ENCODE measurements around the gene ARHGAP26.
"Not testable (repeated sequence)": the region's sequence is repeated elsewhere in the genome, so short reads cannot be mapped to it uniquely, and the experiment has no call there.

Gene ARHGAP26

GRCh38 chr5:142990073-142990472 lies 219.9 kb downstream of the ARHGAP26 start:
- DNase-seq (ENCODE audit: low read depth): not testable (repeated sequence)

- no peak for DNase-seq (ENCODE audit: low read depth)
These were observed 224.0 kb downstream of the ARHGAP26 start for GRCh38 chr5:142994218-142994617.

- not testable (repeated sequence) for DNase-seq (ENCODE audit: low read depth)
These were observed 225.4 kb downstream of the ARHGAP26 start for GRCh38 chr5:142995621-142996020.

DNA sequence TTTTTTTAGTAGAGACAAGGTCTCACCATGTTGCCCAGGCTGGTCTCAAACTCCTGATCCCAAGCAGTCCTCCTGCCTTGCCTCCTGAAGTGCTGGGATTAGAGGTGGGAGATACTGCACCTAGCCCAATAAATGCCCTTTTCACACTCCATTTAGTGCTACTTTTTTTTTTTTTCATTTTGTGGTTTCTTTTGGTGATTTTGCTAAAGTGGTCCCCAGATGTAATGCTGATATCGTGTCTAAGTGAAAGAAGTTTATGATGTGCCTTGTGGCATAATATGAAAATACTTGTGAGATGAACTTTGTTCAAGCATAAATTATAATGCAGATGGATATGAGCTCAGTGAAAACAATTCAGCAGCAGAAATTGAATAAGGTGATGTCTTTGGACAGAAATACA lies 227.4 kb downstream of the ARHGAP26 start:
- no peak for DNase-seq (ENCODE audit: low read depth)

- no peak for DNase-seq (ENCODE audit: low read depth)
These were observed 228.3 kb downstream of the ARHGAP26 start for GRCh38 chr5:142998316-142999020.

GRCh38 chr5:143000551-143000950 lies 230.4 kb downstream of the ARHGAP26 start:
- not testable (repeated sequence) for DNase-seq (ENCODE audit: low read depth)

DNA sequence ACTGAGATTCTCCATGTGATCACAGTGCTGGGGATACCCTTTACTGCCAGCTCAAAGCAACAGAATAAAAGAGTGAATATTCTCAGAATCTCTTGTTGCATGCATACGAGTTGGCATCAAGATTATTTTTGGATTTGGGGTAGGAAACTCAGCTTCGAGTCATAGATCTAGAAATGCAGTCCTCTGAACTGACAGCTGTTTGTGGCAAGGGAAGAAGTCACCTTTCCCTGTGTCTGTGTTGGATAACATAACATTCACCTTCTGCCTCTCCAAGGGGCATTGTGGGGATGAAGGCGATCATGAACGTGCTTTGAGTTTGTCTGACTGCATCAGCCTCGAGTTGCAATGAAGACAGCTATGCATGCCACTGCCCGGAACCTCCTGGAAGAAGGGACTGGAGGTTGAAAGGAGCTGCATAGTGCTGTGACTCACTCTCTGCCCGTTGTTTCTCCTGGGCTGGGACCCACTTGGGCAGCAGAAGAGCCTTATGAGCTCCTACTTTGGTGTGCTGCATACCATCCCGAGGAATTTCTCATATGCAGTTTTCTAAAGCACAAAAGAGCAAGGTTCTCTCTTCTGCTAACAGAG lies 231.7 kb downstream of the ARHGAP26 start:
- no peak for DNase-seq (ENCODE audit: low read depth)

DNA sequence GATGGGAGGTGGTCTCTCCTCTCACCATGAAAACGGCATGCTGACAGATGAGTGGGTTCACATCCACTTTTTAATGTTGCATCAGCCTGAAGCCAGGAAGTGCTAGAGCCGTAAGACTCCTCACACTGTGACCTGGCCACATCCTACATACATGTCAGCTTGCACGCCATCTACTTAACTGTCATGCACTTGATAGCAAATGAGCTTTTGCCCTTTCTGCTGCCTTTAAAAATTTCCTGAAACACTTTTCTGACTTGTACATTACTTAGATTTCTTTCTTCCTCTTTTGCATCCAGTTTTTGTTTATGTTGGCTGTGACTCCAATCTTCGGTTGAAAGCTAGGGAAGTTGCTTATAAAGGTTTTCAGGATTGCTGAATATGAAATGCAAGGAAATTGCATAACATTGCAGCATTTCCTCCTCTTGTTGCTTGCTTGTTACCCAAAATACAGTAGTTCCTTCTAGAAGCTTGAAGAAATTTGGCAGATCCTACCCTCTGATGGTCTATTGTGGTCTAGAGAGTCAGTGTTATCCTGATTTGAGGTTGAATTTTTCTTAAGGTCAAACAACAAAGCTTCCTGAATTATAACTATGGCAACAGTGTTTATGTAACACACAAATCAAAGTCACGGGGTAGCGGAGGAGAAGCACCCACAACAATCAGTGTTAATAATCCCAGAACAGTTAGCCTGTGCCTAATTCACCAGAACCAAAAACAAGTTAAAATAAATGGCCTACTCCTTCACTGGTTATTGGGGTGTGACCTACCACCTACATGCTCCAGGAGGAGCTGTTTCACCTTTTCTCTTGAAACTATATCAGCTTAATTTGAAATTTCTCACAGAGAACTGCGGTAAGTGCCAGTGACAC lies 232.5 kb downstream of the ARHGAP26 start:
- peak; percentile 40 for DNase-seq (ENCODE audit: low read depth)

DNA sequence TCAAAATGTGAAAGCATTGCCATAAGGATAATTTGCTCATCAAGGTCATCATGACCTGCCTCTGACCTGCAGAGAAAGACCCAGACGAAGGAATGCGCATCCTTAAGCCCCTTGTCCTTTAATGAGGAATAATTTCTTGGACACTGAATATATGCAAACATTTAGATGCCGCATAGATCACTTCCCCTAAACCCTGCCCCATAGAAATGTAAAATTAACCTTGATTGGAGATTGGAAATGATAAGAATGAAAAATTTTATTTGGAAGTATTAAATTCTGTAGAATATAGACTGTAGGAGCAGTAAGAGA lies 233.1 kb downstream of the ARHGAP26 start:
- no peak for DNase-seq (ENCODE audit: low read depth)

- no peak for DNase-seq (ENCODE audit: low read depth)
These were observed 234.4 kb downstream of the ARHGAP26 start for GRCh38 chr5:143004361-143005145.

GRCh38 chr5:143006501-143006900 lies 236.3 kb downstream of the ARHGAP26 start:
- DNase-seq (ENCODE audit: low read depth): no peak

DNA sequence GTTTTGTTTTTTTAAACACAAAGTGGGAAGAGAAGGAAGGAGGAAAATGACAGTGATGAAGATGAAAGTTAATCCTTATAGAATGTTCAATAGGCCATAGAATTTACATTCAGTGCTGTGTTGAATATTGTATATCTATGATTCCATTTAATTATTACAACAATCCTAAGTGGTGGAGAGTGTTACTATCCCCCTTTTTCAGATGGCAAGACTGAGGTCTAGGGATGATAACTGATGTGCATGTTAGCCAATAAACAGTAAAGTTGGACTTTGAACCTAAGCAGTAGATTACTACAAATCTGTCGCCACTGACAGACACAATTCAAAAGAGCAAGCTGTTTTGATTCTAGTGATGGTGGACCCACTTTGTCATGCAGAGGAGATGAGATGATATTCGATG lies 237.9 kb downstream of the ARHGAP26 start:
- DNase-seq (ENCODE audit: low read depth): no peak

DNA sequence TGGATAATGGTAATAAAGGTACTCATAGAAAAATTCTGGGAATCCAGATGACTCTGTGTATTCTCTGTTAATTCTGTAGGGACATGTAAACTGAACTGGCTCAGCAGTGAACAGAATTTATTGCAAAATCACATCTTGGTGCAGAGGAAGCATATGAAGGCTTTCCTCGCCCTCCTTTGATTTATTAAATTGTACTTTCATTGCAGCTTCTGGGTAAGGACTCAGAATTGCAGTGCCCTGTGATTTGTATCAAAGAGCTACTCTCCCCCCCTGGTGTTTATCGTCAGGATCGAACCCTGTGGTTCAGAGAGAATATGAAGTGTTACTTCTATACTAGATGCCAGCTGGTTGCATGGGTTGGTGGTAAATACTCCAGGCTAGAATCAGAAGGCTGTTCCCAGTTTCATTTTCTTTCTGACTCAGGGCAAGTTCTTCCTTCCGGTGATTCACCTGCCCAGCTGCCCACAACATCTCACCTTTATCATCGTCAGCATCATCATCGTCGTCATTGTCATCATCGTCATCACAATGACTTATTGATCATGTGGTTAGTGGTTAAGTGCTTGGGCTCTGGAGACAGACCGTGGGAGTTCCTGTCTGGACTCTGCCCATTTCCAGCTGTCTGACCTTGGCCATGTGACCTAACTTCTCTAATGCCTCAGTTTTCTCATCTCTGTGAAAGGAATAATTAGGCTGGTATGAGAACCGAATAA lies 238.8 kb downstream of the ARHGAP26 start:
- DNase-seq (ENCODE audit: low read depth): peak; percentile 63

DNA sequence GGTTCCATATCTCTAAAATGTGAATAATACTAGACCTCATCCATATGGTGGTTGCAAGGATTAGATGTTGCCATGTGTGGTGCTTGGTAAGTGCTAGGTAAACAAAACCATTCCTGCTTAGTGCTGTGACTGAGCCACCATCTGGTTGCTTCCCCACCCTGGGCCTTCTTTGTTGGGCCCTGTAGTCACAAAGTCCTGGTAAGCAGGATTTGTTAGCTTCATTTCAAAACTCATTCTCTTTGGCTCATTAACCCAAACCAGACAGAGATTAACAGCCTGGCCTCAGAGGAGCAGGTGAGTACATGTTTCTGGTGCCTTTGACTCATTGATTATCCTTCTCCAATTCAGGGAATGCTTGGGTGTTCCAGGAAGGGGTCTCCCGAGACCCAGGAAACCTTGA lies 240.2 kb downstream of the ARHGAP26 start:
- DNase-seq (ENCODE audit: low read depth): no peak

DNA sequence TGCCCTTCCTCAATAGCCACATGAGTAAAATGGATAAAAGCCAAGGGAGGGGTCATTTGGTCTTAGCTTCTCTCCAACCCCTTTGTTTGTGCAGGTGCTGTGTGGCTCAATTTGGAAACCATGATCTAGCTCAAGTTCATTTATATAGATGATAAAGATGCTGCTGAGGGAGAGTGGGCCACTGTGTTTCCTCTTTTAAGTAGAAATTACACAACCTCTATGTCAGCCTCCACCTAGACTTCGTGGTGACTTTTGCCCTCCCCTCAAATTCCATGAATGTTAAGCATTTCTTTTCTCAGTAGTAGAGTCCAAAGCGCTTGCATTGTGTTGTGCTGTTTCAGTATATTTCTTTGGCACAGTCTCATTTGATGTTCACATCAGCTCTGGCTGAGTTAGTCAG lies 241.4 kb downstream of the ARHGAP26 start:
- DNase-seq (ENCODE audit: low read depth): no peak

- DNase-seq (ENCODE audit: low read depth): no peak
These were observed 243.2 kb downstream of the ARHGAP26 start for GRCh38 chr5:143013176-143013891.

DNA sequence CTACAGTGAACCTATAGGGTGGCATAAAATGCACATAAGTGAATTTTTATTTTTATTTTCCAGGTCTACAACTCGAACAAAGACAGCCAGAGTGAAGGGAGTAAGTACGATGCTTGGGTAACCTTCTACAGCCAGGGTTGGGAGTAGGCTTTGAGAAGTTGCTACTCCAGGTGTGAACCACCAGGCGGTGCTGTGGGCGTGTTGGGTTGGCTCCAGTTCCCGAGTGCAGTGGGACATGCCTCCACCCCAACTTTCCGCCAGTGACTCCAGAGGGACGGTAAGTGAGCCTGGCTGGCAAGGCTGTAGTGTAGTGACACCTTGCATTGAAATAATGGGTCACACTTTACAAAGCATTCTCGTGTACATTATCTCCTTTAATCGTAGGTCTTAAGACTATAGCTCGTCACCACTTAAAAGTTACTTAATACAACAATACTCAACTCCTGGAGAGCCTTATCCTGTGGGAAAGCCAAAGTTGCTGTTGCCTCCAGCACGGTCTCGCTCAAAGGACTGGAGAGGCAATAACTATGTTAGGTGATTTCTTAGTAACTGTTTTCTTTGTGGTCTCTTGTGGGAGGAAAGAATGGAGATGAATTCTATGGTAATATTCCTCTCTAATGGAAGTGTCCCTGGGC lies 244.0 kb downstream of the ARHGAP26 start:
- no peak for DNase-seq (ENCODE audit: low read depth)

GRCh38 chr5:143016777-143017516 lies 246.8 kb downstream of the ARHGAP26 start:
- no peak for DNase-seq (ENCODE audit: low read depth)

- no peak for DNase-seq (ENCODE audit: low read depth)
These were observed 247.4 kb downstream of the ARHGAP26 start for GRCh38 chr5:143017541-143017940.

- no peak for DNase-seq (ENCODE audit: low read depth)
These were observed 247.8 kb downstream of the ARHGAP26 start for GRCh38 chr5:143017992-143018391.
